IPS-18c (cell line): Measurements from ENCODE around the gene ZNF710.
"Not testable (repeated sequence)": the region's sequence is repeated elsewhere in the genome, so short reads cannot be mapped to it uniquely, and the experiment has no call there.

ENCODE experiments used
- H3K4me3 ChIP-seq: 2 replicates; pipeline ENCODE4 v1.7.0; 2013; ENCODE audit warnings: low read depth, mild to moderate bottlenecking, low read length, moderate library complexity; ENCODE audit not compliant: insufficient read depth
- H3K9me3 ChIP-seq: one replicate; pipeline ENCODE4 v1.6.1; 2013; ENCODE audit warnings: mild to moderate bottlenecking, low read length, moderate library complexity; ENCODE audit not compliant: control insufficient read depth, insufficient read depth

ZNF710 gene

GRCh38 chr15:90001062-90001682 lies at the start of gene ZNF710:
TSS of gene ZNF710 (plus strand) at chr15:90001324. CDS start at chr15:90067138, 65,814 bp downstream.
- H3K9me3 ChIP-seq, result no peaks in the 10 kb centered on the region

GRCh38 chr15:89954541-89954940 lies 46.6 kb upstream of the ZNF710 start:
- no peak overlapping the region for H3K4me3 ChIP-seq

More at GRCh38 chr15:90001062-90001682, at the start of gene ZNF710:
- peak within 1 kb of the TSS; percentile 70 for H3K4me3 ChIP-seq

GRCh38 chr15:89955449-89955998 lies 45.6 kb upstream of the ZNF710 start:
- H3K4me3 ChIP-seq, H3K9me3 ChIP-seq: not testable (repeated sequence)

More at GRCh38 chr15:89954541-89954940, 46.6 kb upstream of the ZNF710 start:
- H3K9me3 ChIP-seq, result peaks cover 2% of the 10 kb centered on the region

GRCh38 chr15:89958107-89958805 lies 42.9 kb upstream of the ZNF710 start:
- Histone ChIP-seq H3K9me3 (no peaks in the 10 kb centered on the region), H3K4me3 (no peak overlapping the region)

DNA sequence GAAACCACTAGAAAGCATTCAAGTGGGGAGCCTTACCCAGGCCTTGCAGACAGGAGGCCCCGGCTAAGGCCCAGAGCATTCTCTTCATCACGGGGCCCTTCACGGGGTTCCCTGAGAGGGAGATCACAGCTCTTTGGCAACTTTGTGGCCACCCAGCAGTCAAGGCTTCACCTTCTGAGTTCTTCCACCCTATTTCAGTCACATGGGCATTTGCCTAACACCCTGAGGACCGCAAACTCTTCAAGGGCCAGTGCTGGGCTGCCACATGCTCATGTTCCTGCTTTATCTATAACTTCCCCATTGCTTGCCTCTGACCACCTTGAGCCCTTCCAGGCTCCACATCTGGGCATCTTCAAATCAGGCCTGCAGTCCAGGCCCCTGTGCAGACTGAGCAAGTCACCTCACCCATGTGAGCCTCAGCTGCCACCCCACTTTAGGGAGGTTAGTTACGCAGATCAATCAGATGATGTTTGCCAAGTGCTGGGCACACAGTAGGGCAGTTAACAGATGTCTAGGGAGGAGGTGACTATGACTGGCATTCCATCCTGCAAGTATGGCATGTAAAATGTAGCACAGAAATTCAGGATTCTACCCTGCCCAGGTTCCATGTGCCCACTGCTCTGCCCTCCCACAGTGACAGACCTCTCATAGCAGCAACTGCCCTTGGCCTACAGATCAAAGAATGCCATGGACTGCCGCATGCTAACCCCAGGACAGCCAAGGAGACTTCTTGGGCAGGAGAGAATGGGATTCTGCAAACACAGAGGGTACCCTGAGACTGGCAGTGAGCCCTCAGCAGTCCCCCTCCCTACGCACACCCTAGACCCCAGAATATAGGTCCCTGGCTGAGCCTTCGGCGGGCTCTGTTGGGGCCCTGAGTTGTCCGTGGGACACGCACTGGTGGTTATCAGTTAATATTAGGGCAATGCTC lies 37.6 kb upstream of the ZNF710 start:
- H3K4me3 ChIP-seq, result no peak overlapping the region
- no peaks in the 10 kb centered on the region for H3K9me3 ChIP-seq

DNA sequence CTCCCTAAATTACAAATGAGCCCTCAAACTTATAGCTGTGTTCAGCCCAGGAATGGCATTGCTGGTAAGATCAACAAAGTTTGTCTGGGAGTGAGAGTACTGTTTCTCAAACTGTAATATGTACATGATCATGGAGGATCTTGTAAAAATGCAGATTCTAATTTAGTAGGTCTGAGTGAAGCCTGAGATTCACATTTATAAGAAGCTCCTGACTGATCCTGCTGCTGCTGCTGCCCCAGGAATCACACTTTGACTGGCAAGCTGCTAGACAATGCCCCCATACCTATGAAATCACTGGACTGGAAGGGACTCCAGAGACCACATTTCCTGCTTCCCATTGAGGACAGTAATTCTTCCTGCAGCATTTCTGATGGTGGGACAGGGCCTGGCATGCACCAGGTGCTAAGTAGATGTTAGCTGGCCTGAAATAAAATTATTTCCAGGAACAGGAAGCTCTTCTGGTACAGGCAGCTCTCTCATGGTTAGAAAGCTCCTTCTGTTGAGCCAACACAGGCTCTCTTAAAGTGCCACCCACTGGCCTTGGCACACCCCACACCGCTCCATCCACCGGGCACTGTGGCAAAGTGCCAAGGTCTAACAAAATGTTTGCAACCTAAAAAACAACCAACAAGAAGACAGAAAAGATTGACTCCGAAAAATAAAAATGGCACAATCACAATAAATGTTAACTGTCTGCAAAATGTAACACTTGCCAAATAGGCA lies 36.7 kb upstream of the ZNF710 start:
- no peak overlapping the region for H3K4me3 ChIP-seq
- no peaks in the 10 kb centered on the region for H3K9me3 ChIP-seq

DNA sequence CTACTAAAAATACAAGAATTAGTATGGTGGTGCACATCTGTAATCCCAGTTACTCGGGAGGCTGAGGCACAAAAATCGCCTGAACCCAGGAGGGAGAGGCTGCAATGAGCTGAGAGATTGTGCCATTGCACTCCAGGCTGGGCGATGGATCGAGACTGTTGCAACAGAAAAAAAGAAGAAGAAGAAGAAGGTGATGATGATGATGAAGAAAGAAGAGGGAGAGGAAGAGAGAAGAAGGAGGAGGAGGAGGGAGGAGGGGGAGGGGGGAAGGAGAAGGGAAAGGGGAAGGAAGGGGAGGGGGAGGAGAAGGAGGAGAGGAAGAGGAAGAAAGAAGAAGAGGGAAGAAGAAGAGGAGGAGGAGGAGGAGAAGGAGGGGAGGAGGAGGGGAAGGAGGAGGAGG lies 33.2 kb upstream of the ZNF710 start:
- Histone ChIP-seq H3K4me3 (no peak overlapping the region), H3K9me3 (no peaks in the 10 kb centered on the region)

- no peak overlapping the region for H3K4me3 ChIP-seq
- H3K9me3 ChIP-seq, result no peaks in the 10 kb centered on the region
These were observed 29.5 kb upstream of the ZNF710 start for GRCh38 chr15:89971592-89971997.

GRCh38 chr15:89972085-89972484 lies 29.0 kb upstream of the ZNF710 start:
- H3K9me3 ChIP-seq, result peaks cover 2% of the 10 kb centered on the region
- H3K4me3 ChIP-seq, result no peak overlapping the region

- Histone ChIP-seq H3K4me3 (no peak overlapping the region), H3K9me3 (peaks cover 2% of the 10 kb centered on the region)
These were observed 25.5 kb upstream of the ZNF710 start for GRCh38 chr15:89975482-89976245.

DNA sequence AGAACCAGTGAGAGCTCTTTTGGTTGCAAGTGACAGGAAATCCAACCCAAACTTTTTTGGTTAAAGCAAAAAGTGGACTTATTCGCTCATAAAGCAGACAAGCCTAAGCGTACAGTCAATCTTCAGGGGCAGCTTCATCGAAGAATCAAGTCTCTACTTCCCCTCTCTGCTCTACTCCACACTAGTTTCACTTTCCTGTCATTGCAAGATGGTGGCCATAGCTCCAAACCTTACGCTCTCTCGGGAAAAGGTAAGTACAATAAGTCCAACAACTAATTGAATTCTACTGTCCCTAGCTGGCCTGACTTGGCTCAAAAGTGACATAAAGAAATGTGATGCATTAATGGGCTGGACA lies 24.9 kb upstream of the ZNF710 start:
- H3K9me3 ChIP-seq, result peaks cover 2% of the 10 kb centered on the region
- no peak overlapping the region for H3K4me3 ChIP-seq

DNA sequence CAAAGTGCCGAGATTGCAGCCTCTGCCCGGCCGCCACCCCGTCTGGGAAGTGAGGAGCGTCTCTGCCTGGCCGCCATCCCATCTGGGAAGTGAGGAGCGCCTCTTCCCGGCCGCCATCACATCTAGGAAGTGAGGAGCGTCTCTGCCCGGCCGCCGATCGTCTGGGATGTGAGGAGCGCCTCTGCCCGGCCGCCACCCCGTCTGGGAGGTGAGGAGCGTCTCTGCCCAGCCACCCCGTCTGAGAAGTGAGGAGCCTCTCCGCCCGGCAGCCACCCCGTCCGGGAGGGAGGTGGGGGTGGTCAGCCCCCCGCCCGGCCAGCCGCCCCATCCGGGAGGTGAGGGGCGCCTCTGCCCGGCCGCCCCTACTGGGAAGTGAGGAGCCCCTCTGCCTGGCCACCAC lies 23.3 kb upstream of the ZNF710 start:
- not testable (repeated sequence) for H3K9me3 ChIP-seq, H3K4me3 ChIP-seq

GRCh38 chr15:89978914-89979313 lies 22.2 kb upstream of the ZNF710 start:
- Histone ChIP-seq H3K9me3 (peaks cover 2% of the 10 kb centered on the region), H3K4me3 (no peak overlapping the region)

GRCh38 chr15:89980896-89981295 lies 20.2 kb upstream of the ZNF710 start:
- no peak overlapping the region for H3K4me3 ChIP-seq
- peaks cover 2% of the 10 kb centered on the region for H3K9me3 ChIP-seq

GRCh38 chr15:89982315-89983055 lies 18.6 kb upstream of the ZNF710 start:
- Histone ChIP-seq H3K9me3 (no peaks in the 10 kb centered on the region), H3K4me3 (no peak overlapping the region)

DNA sequence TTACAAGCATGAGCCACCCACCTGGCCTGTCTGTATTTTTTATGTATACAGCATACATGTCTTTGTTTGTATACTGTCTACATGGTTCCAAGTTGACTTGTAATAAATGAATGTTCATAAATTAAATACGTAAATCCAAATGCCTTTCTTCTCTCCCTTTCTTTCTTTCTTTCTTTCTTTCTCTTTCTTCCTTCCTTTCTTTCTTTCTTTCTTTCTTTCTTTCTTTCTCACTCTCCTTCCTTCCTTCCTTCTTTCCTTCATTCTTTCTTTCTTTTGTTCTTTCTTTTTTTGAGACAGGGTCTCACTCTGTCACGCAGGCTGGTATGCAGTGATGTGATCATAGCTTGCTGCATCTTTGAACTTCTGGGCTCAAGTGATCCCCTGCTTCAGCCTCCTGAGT lies 17.1 kb upstream of the ZNF710 start:
- no peak overlapping the region for H3K4me3 ChIP-seq

More for the DNA sequence above, 17.1 kb upstream of the ZNF710 start:
- H3K9me3 ChIP-seq, result peaks cover 2% of the 10 kb centered on the region
